ENCODE results near the gene GRID2. TPM values are rescaled to one million over a fixed set of nuclear protein-coding genes. Genes with fewer than 3 reads are reported as not detected.

The GRID2 gene
- total RNA-seq, 4 donors from 2014 or later, result 0.16 TPM; not detected in 3

- in situ Hi-C loops (cut with MboI; ENCODE audit: low pct_ligation_motif_present in 1 of 4, low pct_unique_long_range_greater_than_20kb in 1 of 4, low sequenced_read_pairs in 3 of 4), result no loop called here
- H3K4me1 ChIP-seq, result no peaks in the 10 kb centered on the region
- no peak overlapping the region for H3K4me3 ChIP-seq
- intact Hi-C loops (cut with DNase I; ENCODE audit: low total_unique reads), result no loop called here
- no peaks in the 10 kb centered on the region for H3K9me3 ChIP-seq
- no peaks in the 10 kb centered on the region for H3K36me3 ChIP-seq
- no peak overlapping the region for H3K27ac ChIP-seq
- DNase-seq, result no peak
- no peak for TF ChIP-seq POLR2A (IDR thresholded peaks at IDR 0.05)
- TF ChIP-seq POLR2AphosphoS5 (IDR thresholded peaks at IDR 0.05), result no peak
- TF ChIP-seq CTCF (IDR thresholded peaks at IDR 0.05), result no peak
- TF ChIP-seq EP300 (IDR thresholded peaks at IDR 0.05; ENCODE audit: low read depth), result no peak
- 10 to 13% methylated on average over 1 of the region's 1 CpG for WGBS, 2 donors (ENCODE audit: low coverage in 1 of 2)
- H3K27me3 ChIP-seq, result no peaks in the 10 kb centered on the region
These were observed 45.6 kb upstream of the GRID2 start for GRCh38 chr4:92257931-92258857.

GRCh38 chr4:92261256-92261655 is 42.5 kb upstream of the GRID2 start:
- Histone ChIP-seq H3K4me3 (no peak overlapping the region), H3K9me3 (no peaks in the 10 kb centered on the region), H3K36me3 (no peaks in the 10 kb centered on the region), H3K27me3 (no peaks in the 10 kb centered on the region), H3K27ac (no peak overlapping the region), H3K4me1 (no peaks in the 10 kb centered on the region)
- 92 to 94% methylated on average over 2 of the region's 2 CpGs for WGBS, 2 donors (ENCODE audit: low coverage in 1 of 2)
- intact Hi-C loops (cut with DNase I; ENCODE audit: low total_unique reads) (no loop called here), in situ Hi-C loops (cut with MboI; ENCODE audit: low pct_ligation_motif_present in 1 of 4, low pct_unique_long_range_greater_than_20kb in 1 of 4, low sequenced_read_pairs in 3 of 4) (no loop called here)
- DNase-seq, result no peak
- TF ChIP-seq POLR2AphosphoS5 (IDR thresholded peaks at IDR 0.05) (no peak), CTCF (IDR thresholded peaks at IDR 0.05) (no peak), POLR2A (IDR thresholded peaks at IDR 0.05) (no peak)

GRCh38 chr4:92262371-92262770 is 41.4 kb upstream of the GRID2 start:
- no peak for TF ChIP-seq POLR2A (IDR thresholded peaks at IDR 0.05)
- TF ChIP-seq EP300 (IDR thresholded peaks at IDR 0.05; ENCODE audit: low read depth), result no peak
- no peak for TF ChIP-seq POLR2AphosphoS5 (IDR thresholded peaks at IDR 0.05)
- no peak for TF ChIP-seq CTCF (IDR thresholded peaks at IDR 0.05)
- Histone ChIP-seq H3K36me3 (no peaks in the 10 kb centered on the region), H3K4me1 (no peaks in the 10 kb centered on the region), H3K9me3 (no peaks in the 10 kb centered on the region), H3K27ac (no peak overlapping the region), H3K27me3 (no peaks in the 10 kb centered on the region), H3K4me3 (no peak overlapping the region)
- intact Hi-C loops (cut with DNase I; ENCODE audit: low total_unique reads), result no loop called here
- WGBS, 2 donors (ENCODE audit: low coverage in 1 of 2), result 57 to 73% methylated on average over 2 of the region's 2 CpGs
- in situ Hi-C loops (cut with MboI; ENCODE audit: low pct_ligation_motif_present in 1 of 4, low pct_unique_long_range_greater_than_20kb in 1 of 4, low sequenced_read_pairs in 3 of 4), result no loop called here
- DNase-seq, result no peak

- WGBS, 2 donors (ENCODE audit: low coverage in 1 of 2), result 89% methylated on average over 2 of the region's 2 CpGs
- no peaks in the 10 kb centered on the region for H3K9me3 ChIP-seq
- H3K4me3 ChIP-seq, result no peak overlapping the region
- no peak for DNase-seq
- H3K4me1 ChIP-seq, result no peaks in the 10 kb centered on the region
- H3K27ac ChIP-seq, result no peak overlapping the region
- in situ Hi-C loops (cut with MboI; ENCODE audit: low pct_ligation_motif_present in 1 of 4, low pct_unique_long_range_greater_than_20kb in 1 of 4, low sequenced_read_pairs in 3 of 4) (no loop called here), intact Hi-C loops (cut with DNase I; ENCODE audit: low total_unique reads) (no loop called here)
- H3K36me3 ChIP-seq, result no peaks in the 10 kb centered on the region
- TF ChIP-seq EP300 (IDR thresholded peaks at IDR 0.05; ENCODE audit: low read depth) (no peak), POLR2A (IDR thresholded peaks at IDR 0.05) (no peak), POLR2AphosphoS5 (IDR thresholded peaks at IDR 0.05) (no peak), CTCF (IDR thresholded peaks at IDR 0.05) (no peak)
- H3K27me3 ChIP-seq, result no peaks in the 10 kb centered on the region
These were observed 40.8 kb upstream of the GRID2 start for GRCh38 chr4:92263010-92263409.

Measured in transverse colon (tissue), 4 donors.